SH-SY5Y (cell line): Measurements from ENCODE around the gene BPIFA2.

Experiments
- GATA2 ChIP-seq: IDR thresholded peaks from 2 replicates; pipeline ENCODE4 v1.6.1; 2011; ENCODE audit warnings: mild to moderate bottlenecking, low read depth, low read length
- GATA3 ChIP-seq: IDR thresholded peaks from 2 replicates; pipeline ENCODE4 v1.6.1; 2011; ENCODE audit warnings: low read depth, mild to moderate bottlenecking, low read length, moderate library complexity

Gene BPIFA2

DNA sequence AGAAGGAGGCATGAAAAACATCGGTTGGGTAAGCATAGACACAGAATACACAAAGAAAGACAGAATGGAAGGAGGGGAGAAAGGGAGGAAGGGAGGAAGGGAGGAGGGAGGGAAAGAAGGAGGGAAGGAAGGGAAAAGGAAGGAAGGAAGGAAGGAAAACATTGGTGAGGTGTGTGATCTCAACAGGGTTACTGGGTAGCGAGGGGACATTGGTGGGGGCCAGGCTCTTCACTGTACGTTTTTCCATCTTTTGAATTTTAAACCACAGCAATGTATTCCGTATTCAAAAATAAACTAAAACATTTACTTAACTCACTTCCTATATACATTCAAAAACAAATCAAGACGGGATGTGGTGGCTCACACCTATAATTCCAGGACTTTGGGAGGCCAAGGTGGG lies 20.7 kb upstream of the BPIFA2 start:
- no peak for TF ChIP-seq GATA2
- no peak for TF ChIP-seq GATA3

DNA sequence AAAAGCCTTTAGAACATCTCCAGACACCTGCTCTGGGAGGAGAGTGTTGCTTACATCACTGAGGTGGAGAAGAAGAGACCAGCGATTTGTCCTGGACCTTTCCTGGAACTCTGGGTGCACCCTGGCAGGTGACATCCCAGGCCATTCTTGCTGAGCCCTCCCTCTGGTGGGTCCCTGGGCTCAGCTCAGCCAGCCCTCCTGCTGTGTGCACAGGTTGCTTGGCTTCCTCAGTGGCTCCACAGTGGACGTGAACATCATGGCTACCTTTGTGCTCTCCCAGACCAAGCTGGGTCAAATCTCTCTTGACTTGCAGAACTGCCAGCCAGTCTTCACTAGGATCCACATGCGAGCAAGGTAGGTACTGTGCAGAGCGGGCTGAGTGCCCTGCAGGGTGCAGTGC lies 19.9 kb upstream of the BPIFA2 start:
- TF ChIP-seq GATA3 (no peak), GATA2 (no peak)

DNA sequence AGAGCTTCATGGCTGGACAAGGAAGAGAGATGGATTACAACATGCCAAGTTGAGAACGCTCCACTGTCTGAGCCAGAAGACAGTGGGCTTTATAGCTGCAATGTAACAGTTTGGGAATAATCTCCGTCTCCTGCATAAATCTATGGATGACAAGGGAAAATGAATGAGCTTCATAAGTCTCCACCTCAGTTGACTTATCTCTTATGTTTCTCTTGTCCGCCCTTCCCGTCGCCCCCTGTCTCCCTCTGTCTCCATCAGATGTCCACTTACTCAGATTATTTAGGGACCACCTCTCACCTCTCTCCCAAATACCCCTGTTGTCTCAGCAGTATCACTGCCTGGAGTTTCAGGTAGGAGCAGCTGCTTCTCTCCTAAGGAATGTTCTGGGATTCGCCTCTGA lies 13.7 kb upstream of the BPIFA2 start:
- TF ChIP-seq GATA3 = no peak
- TF ChIP-seq GATA2 = no peak

DNA sequence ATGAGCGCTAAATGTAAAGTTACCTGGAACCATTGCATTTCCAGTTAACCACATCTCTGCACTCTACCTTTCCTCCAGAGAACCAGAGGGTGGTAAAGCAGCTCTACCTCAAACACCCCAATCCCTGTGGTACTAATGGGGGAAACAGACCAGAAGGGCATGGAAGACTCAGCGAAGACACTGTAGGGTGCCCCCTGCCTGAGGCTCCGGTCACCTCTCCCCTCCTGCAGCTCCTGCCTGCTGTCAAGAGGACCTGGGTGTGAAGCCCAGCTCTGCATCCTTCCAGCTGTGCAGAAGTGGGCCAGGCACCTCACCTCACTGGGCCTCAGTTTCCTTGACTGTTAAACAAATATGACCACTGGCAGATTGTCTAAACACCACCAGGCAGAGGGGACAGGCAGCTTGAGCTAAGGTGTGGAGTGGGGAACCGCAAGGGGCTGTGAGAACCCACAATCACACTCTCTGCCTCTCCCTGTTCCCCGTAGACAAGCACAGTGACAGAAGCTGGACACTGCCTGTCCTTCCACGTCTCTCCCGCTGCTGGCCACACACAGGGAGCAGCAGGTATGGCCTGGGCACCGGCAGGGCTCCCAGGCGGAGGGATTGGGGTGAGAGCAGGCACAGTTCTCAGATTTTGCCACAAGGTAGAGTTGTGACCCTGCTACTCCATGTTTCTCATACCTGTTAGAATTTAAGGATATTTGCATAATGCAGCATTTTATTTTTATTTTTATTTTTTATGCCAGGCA lies 9.1 kb upstream of the BPIFA2 start:
- TF ChIP-seq GATA2 (no peak), GATA3 (no peak)

DNA sequence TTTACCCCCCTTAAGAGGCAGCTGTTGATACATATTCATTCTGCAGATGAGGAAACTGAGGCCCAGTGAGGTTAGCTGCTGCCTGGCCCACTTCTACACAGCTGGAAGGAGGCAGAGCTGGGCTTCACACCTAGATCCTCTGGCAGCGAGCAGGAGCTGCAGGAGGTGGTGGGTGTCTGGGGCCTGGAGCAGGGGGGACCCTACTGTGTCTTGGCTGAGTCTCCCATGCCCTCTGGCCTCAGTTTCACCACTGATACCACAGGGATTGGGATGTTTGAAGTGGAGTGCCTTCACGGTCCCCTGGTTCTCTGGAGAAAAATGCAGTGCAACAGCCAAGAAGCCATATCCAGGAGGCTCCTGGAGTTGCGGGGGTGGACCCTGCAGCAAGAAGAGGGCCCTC lies 8.2 kb upstream of the BPIFA2 start:
- no peak for TF ChIP-seq GATA3
- TF ChIP-seq GATA2 = no peak

DNA sequence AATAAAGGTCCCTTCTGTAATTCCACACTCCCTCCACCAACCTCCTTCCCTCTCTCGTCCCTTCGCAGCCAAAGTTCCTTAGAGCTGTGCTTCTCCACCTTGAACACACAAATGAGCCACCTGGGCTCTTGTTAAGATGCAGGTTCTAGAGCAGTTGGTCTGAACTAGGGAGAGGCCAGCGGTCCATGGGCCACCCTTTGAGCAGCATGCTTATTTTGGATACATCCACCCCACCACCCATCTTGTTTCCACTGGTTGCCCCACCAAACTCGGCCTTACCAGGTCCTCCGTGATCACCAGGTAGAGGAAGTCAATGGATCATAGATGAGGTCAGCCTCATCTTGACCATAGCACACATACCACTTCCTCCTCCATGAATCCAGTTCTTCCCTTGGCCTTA lies 7.3 kb upstream of the BPIFA2 start:
- no peak for TF ChIP-seq GATA2
- TF ChIP-seq GATA3 = no peak

DNA sequence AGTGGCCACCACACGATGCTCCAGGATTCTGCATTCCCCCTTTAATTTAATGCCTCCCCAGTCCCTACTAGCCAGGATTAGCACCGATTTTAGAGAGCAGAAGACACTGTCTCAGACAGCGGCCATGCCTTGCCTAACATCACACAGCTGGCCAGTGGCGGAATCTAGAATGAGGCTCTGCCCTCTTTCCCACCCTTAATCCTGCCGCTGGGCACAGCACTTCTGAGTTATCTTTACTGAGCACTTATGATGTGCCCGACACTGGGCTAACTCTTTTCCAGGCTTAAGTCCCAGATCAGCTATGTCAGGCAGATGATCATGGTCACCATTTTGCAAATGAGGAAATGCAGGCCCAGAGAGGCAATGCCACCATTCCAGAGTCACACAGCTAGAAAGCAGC lies 5.6 kb upstream of the BPIFA2 start:
- TF ChIP-seq GATA2 (no peak), GATA3 (no peak)

DNA sequence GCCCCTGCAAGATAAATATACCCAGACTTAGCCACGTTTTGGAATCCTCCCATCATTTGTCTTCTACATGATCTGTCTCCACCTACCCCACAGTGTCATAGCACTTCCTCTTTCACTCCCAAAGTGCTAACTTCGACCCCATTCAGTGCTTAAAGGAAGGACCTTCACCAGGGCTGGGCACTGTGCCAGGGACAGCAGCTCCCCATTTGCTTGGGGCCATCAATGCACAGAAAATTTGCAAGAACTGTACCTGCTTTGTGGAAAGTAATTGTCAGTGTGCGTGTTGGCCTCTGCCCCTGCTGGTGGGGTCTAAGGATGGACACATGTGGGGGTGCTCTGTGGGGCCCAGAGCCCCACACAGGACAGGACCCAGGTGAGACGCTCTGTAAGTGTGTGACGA lies 5.2 kb upstream of the BPIFA2 start:
- TF ChIP-seq GATA3 = no peak
- no peak for TF ChIP-seq GATA2

DNA sequence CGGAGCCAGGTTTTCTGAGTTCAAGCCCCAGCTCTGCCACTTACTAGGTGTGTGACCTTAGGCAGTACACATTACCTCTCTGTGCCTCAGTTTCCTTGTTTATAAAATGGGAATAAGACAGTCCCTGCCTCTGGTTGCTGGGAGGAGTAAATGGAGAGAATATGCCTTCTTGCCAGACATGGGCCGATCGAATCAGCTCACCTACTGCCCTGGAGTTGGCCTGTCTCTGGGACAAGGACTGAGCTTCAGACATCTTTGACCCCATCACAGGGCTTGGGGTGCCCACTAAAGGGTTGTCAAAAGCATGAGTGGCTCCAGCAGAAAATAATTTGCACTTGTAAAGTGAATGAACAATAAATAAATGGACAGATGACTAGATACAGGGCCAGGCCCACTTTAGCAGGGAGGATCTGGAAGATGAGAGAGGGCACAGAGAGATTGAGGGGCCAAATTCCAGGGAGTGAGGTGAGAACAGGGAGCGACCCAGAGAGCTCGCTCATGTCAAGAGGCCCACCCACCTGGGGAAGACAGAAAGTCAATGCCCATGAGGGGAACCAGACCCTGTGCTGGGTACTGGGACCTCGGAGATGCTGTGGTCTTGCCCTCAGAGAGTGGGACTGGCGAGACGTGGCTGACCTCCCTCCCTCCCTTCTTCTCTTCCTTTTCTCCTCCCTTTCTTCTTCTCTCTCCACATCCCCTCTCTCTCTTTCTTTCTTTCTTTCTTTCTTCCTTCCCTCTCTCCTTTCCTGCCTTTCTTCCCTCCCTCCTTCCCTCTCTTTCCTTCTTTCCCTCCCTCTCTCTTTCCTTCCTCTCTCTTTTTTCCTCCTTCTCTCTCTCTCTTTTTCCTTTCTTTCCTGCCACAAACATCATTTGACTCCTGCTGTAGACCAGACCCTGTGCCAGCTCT lies 3.9 kb upstream of the BPIFA2 start:
- TF ChIP-seq GATA3 (no peak), GATA2 (no peak)

DNA sequence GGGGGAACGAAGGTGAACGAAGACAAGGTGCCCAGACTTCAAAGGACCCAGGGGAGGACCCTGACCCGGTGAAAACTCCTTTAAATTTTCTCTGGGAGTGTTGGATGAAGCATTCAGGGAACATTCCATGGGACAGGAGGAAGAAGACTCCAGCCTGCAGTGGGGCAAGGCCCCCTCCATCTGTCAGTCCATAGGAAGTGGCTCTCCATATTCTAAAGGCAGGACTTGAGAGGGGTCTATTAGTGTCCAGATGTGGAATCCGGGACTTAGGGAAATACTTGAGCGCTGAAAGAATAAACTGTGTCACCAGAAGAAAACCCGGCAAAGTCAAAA lies 3.2 kb upstream of the BPIFA2 start:
- TF ChIP-seq GATA2 = no peak
- no peak for TF ChIP-seq GATA3

DNA sequence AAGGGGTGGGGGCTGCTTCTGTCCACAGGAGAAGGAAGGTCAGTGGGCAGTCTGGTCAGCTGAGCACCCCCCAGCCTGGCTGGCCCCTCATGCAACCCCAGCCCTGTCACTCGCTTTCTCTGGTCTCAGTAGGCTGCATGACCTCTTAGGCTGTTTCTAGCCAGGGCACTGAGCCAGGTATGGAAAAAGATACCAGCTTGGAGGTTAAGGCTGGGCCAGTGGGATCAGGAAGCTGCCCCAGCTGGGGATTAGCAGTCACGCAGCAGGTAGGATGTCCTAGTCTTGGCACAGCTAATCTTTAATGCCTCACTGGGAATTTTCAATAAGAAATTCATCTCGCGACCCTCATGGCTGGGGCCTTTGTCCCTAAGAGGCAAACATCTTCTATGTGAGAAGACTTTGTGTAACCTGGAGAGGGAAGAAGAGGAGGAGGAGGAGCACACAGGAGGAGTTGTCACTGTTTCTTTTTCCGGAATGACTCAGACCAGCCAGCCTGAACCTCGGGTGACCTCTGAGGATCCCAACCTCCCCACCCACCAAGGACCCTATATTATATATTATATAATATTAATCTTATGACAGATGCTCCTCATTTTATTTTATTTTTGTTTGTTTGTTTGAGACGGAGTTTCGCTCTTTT lies 2.4 kb upstream of the BPIFA2 start:
- TF ChIP-seq GATA3 (no peak), GATA2 (no peak)

DNA sequence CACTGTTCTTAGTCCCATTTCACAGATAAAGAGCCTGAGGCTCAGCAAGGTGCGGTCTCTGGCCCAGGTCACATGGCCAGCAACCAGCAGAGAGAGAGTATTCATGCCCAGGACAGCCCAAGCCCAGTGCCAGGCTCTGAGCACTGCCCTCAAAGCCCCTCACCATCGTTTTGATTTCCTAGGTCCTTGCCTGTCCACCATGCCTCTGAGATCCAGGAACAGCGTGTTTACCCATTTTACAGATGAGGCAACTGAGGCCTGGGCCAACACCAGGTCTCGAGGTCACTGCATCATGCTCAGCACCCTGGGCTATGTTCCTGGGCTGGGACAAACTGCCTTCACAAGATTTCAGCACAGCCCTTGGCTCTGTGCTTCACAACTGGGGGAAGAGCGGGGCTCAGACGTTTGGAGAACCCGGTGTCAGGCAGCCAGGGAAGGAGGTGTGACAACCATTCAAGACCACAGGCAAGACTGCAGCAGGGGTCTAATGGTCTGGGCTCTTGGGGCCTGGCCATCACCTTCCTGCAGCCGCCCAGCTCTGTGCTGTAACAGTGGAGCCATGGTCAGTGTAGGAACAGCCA lies 1.3 kb upstream of the BPIFA2 start:
- TF ChIP-seq GATA3 (no peak), GATA2 (no peak)

DNA sequence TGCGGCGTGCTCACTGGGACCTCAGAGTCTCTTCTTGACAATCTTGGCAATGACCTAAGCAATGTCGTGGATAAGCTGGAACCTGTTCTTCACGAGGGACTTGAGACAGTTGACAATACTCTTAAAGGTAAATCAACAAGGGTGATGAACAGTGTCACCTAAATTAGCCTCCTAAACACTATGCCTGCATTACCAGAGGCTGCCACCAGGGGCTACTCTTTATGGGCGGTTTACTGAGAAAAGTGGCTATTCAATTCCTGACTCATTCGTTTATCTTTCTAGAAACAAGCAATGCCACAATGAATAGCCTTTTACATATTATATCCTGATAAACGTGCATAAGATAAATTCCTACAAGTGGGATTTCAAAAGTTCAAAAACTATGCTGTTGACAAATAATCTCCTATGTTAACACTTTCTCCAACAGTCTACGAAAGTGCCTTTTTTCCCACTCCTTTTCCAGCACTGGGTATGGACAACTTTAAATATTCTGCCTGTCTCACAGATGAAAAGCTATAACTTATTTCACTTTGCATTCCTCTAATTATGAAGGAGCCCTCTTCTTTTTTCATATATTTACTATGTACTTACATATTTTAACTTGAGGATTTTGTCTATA lies 1.3 kb downstream of the BPIFA2 start:
- no peak for TF ChIP-seq GATA2
- TF ChIP-seq GATA3 = no peak

DNA sequence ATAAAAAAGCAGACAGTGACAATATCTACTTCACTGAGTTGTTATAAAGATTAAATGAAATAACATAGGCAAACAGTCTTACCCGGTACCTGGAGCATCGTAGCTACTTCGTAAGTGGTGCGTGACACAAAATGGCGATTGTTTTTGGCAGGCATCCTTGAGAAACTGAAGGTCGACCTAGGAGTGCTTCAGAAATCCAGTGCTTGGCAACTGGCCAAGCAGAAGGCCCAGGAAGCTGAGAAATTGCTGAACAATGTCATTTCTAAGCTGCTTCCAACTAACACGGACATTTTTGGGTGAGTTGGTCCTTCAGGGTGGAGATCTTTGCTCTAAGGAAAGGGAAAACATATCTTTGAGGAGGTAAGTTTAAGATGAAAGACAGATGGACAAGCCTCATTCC lies 4.8 kb downstream of the BPIFA2 start:
- no peak for TF ChIP-seq GATA3
- TF ChIP-seq GATA2 = no peak

DNA sequence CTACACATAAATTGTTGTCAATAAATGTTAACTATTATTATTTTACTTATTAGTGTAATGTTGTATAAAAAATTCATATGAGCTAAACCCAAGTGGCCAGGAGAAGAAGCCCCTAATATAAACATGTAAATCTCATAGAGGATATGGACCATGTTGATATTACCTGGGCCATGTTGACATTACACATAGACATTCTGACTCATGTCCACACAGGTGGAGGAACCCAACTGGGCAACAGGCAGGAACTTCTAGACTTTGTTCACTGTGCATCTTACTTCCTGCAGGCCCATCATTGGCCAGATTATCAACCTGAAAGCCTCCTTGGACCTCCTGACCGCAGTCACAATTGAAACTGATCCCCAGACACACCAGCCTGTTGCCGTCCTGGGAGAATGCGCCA lies 7.2 kb downstream of the BPIFA2 start:
- TF ChIP-seq GATA2 (no peak), GATA3 (no peak)
